ENCODE data around the gene PHACTR1.

PHACTR1 gene

GRCh38 chr6:12806136-12806535 is 89.6 kb downstream of the PHACTR1 start:
- no peak for DNase-seq

- no peak for DNase-seq
These were observed 90.2 kb downstream of the PHACTR1 start for GRCh38 chr6:12806796-12807195.

DNA sequence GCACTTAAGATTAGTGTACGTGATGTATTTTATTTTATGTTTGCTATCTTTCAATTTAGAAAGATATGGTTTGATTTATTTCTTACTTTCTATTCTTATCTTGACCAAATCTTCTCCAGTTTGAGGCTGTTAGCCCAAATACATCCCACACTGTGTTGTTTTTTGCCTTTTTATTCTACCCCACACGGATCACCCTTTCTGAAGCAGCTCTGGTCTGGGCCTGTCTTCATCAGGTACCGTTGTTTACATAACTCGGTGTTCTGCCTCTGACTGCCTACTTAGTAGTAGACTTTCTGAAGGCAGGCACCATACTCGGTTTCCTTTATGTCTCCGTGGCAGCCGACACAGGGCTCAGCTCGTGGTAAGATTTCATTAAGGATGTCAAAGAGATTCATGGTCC is 95.0 kb downstream of the PHACTR1 start:
- DNase-seq = no peak

GRCh38 chr6:12813321-12813720 is 96.8 kb downstream of the PHACTR1 start:
- DNase-seq = no peak

GRCh38 chr6:12814015-12814414 is 97.4 kb downstream of the PHACTR1 start:
- no peak for DNase-seq

DNA sequence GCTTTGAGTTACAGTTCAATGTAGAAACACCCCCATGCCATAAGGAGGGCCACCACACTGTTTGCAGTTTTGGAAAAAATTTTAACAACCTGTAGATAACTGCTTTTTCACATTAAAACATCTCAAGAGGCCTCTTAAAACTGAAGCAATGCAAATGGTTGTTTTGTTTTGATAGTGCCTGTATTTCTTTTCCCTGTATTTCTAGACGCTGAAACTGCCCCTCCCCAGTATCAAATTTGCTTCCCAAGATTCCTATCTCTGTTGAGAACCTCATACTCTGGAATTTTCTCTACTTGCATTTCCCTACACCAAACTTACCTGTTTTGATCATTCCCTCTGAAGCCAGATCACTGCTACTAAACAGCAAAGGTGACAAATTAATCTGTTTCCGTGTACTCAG is 98.5 kb downstream of the PHACTR1 start:
- no peak for DNase-seq

DNA sequence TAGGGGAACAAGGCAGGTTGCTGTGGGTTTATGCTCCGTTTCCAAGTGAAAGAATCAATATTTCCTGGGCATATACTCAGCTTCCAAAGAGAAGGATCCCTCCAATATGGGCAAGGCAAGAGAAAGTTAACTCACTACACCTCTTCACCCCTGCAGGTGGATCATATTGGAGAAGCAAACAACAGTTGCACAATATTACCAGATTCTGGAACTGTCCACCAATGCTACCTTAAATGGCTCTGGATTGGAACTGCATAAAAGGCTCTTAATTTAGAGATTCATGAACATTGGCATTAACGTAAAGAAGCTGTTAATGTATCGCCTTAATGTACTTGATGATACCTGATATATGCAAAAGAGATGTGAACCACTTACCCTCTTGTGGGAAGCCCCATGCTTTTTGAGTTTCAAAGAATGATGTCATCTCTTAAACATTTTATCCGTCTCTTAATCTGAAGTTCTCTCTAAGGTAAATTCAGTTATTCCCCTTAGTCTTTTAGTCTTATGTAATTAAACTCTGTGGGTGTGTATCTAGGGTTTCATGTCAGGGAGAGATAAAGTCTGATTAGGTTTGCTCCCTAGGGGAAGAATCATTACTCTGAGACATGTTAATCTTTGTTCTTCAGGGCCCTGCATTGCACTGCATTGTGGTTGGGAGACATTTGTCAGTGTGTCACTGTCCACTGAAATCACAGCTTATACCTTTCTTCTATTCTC is 99.5 kb downstream of the PHACTR1 start:
- DNase-seq = no peak

DNA sequence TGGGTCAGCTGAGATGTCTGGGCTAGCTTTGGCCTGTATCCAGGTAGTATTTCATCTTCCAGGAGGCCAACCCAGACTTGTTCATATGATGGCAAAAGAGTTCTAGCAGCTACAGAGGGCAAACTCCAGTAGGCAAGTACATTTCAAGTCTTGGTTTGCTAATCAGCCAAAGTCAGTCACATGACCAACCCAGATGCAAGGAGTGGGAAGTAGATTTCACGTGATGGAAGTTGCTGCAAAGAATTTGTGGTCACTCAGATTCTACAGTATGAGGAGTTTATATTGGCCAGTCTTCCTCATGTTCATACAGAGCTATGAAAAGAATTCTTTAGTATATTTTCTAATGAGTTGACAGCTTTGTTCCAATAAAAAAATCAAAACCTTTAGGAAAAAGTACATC is 101.8 kb downstream of the PHACTR1 start:
- DNase-seq = no peak

DNA sequence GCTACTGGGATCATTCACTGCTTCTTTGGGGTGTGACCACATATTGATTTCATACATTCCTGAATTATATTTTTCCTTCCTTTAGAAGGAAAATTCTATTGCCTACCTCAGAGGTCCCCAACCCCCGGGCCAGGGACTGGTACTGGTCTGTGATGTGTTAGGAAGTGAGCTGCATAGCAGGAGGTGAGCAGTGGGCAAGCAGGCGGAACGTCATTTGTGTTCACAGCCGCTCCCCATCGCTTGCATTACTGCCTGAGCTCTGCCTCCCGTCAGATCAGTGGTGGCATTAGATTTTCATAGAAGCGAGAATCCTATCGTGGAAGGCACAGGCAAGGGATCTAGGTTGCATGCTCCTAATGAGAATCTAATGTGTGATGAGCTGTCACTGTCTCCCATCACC is 107.3 kb downstream of the PHACTR1 start:
- DNase-seq = no peak

- DNase-seq = no peak
These were observed 110.0 kb downstream of the PHACTR1 start for GRCh38 chr6:12826584-12826983.

- DNase-seq = no peak
These were observed 111.4 kb downstream of the PHACTR1 start for GRCh38 chr6:12827921-12828320.

GRCh38 chr6:12832226-12832735 is 115.7 kb downstream of the PHACTR1 start:
- no peak for DNase-seq

DNA sequence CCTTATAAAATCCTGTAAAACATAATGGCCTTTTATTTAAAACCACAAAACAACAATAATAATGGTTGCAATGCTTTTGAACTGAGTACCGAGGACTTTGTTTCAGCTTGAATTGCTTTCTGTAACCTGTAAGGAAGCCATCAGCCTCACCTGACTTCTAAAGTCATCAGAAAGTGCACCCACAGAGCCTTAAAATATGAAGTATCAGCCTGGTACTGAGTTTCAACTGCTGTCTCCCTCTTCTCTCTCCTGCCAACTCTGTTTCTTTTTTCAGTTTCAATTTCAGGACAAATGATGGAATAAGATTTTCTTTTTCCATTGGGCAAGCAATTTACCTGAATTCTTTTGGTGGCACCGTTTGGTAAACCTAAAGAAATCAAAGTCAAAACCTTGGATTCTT is 119.4 kb downstream of the PHACTR1 start:
- no peak for DNase-seq

DNA sequence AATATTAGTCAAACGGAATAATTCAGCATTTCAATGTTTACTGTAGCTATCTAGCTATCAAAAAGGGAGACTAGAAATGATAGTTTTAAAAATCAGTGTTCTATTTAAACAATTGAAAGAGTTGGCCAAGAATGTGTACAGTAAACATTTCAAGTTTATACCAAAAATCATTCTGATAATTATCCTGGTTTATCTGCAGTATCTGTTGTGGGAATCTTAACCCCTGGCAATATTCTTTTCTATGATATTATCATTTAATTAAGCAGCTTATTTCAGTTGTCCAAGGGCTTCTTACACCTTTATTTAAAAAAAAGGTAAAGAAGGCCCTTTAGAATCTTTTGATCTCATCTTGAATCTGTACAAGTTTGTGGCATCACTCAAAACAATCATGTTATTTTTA is 125.1 kb downstream of the PHACTR1 start:
- DNase-seq = no peak

- DNase-seq = no peak
These were observed 125.5 kb downstream of the PHACTR1 start for GRCh38 chr6:12842114-12842513.

- no peak for DNase-seq
These were observed 126.1 kb downstream of the PHACTR1 start for GRCh38 chr6:12842658-12843057.

- DNase-seq = no peak
These were observed 128.0 kb downstream of the PHACTR1 start for GRCh38 chr6:12844284-12845223.

GRCh38 chr6:12845224-12846004 is 128.8 kb downstream of the PHACTR1 start:
- DNase-seq = no peak

GRCh38 chr6:12848964-12849808 is 132.6 kb downstream of the PHACTR1 start:
- DNase-seq = no peak

DNA sequence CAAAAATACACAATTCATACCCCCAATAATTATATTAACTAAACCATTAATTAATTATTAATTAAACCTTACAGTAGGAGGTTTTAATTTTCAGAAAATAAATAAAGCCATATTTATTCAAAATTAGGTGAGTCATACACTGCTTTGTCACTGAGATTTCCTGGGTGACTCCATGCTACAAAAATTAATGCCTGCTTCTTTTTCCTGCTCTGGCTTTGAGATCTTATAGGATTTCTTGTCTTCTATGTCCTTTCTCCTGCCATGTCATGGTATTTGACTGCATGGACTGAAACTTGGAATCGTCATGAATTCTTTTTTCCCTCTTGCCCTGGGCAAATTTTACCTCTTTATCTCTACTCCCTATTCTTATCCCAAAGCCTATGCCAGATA is 133.2 kb downstream of the PHACTR1 start:
- DNase-seq = no peak

- no peak for DNase-seq
These were observed 134.6 kb downstream of the PHACTR1 start for GRCh38 chr6:12851123-12851695.

- DNase-seq = no peak
These were observed 145.0 kb downstream of the PHACTR1 start for GRCh38 chr6:12861603-12862002.
